AG20443 (cell line): ENCODE measurements around the gene CCR9.

ENCODE experiments used
- DNase-seq: peaks from one replicate; pipeline ENCODE4 v3.0.0; 2012; ENCODE audit warnings: low spot score, mixed read lengths

CCR9 gene

GRCh38 chr3:45873036-45873435, 13.3 kb upstream of the CCR9 start:
- DNase-seq = no peak

GRCh38 chr3:45873638-45874037, 12.7 kb upstream of the CCR9 start:
- DNase-seq = no peak

DNA sequence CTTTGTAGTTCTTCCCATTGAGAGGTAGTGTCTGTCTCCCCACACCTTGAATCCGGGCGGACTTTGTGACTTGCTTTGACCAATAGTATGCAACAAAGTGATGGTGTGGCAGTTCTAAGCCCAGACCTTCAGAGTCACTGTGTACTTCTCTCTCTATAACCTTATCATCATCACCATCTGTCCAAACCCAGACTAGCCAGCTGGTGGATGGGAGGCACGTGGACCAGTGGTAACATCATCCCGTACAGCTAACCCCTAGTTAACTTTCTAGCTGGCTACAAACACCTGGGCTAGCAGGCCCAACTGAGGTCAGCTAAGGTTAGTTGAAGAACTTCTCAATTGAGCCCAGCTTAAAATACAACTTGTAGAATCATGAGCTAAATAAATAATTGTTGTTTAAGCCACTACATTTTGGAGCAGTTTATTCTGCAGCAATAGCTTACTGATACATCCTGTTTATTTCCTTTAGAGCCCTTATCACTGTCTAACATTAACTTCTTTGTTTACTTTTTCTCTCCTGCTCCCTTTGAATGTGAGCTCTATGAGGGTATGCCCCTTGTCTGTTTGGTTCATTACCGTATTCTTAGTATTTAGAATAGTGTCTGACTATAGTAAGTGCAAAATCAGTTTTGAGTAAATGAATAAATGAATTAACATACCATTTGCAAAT, 11.5 kb upstream of the CCR9 start:
- DNase-seq = no peak

DNA sequence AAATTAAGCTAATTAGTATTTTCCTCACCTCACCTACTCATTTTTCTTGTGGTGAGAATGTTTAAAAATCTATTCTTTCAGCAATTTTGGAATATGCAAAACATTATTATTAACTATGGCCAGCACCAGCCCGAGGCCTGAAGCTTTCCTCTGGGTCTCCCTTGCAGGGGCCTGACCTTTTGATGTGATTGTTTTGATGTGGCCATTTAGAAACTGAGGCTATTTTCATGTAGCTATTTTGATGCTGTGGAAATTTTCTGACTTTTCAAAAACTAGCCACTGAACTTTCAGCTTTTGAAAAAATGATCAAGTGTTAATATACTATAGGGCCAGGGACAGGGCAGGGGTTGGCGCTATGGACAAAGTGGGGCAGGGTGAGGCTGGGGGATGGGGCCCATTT, 8.2 kb upstream of the CCR9 start:
- no peak for DNase-seq

- no peak for DNase-seq
Measured at GRCh38 chr3:45880725-45881077, 5.6 kb upstream of the CCR9 start.

DNA sequence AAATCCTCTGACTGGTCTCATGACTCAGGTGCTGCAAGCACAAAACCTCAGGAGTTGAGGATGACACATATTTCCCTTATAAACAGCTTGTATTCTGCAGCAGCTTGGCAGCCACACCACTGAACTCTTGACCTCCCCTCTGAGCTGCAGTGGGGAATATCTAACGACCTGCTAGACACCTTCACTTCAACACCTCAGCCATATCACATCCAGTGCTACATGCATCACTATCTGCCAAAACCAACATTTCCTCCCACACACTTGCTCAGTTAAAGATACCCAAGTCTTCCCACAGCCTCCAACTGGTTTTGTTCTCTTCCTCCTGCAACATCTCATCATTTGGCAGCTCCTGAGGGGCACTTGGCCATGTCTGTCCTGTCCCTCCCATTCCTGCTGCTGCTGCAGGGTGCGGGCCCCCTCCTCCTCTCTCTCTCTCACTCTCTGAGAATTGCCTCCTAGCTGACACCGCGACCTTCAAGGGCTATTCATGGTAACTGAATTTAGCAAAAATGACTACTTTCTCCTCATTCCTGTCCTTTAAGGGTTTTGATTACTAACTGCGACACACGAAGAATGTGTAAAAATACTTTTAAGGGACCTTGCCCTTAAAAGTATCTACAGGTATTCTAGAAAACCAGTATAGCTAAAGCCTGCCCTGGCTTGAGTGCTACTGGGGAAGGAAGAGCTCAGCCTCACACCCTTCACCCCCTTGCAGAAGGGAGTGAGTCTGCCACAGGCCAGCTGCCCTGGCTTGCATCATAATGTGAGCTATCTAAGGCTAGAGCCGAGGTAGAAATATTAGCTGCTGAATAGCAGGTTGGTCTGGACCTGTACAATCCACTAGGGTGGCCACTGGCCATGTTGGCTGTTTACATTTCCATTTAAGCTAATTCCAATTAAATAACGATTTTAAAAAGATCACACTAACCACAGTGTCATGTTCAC, 5.0 kb upstream of the CCR9 start:
- DNase-seq = no peak

DNA sequence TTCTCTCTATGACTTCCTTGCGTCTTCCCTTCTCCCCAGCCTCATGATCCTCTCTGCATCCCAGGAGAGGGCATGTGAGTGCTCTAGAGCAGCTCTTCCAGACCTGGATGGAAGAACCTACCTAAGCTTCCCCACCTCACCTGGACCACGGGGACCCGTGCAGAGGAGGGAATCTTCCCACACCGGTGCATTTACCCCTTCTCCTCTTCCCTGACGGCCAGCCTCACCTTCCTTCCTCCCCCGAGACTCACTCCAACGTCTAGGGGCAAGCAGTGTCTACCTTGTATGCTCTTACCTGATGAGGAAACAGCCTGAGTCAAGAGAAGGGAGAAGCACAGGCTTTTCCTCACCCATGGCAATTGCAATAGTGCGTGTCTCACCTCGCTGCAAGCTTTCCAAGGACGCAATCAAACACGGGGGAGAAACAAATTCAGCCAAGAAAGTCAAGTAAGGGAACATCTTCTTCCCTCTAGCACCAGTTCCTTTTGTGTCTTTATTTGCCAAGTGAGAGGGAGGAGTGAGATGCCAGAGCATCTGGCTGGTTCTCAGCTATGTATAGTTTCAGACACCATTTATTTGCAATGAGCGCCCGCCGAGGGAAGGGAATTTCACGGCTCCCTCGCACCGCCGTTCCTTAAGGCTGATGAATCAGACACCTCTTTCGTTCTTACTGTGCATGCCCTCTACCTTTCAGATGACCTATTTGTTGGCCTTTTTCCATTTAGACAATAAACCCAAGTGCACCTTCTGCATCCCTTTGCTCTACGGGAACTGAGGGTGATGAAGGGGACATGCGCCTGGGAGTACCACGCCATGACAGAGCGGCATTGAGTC, 1.8 kb upstream of the CCR9 start:
- DNase-seq = no peak

DNA sequence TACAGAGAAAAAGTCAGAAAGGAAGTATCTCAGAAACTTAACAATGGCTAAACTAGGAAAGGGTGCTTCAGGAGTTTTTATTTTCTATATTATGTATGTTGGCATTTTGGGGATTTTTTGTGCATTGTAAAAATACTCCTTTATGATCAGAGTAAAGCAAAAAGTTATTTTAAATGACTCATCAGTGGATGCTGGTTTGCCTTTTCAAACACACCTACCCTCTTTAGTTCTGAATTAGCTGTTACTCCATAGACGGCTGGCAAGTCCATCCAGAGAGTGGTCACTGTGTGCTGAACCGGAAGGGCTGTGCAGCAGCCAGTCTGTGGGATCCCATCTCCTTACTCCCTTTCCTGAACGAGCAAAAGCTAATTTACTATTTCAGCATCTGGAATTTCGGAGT, 942 bp downstream of the CCR9 start:
- no peak for DNase-seq

DNA sequence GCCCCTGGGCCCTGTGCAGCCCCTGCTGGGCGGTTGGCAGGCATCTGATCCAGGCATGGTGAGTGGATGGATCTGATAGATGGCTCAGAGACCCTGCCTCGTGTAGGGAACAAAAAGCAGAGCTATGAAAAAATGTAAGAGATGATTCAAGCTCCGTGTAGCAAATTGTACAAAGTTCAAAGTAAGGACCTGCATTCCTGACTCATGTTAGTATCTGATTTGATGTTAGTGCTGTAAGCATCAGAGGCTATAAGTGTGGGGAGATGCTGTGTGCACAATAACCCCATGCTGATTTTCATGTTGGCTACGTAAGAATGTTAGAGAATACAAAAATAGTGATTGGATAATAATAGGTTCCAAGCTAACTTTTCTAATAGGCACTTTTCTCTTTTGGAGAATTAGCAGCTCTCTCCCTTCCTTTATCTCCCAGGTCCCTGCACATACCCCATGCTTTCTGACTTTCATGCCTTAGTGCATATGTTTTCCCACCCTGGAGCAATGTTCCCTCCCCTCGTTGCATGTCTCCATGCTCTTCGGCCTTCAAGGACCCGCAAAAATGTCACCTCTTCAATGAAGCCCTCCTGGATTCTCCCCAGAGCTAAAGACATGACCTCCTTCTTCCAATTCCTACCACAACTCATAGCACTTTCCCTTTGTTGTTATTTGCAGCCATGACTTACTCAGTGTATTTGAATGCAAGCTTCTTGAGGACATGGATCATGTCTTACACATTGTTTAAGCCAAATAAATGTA, 1.6 kb downstream of the CCR9 start:
- DNase-seq = no peak

- DNase-seq = no peak
Measured at GRCh38 chr3:45889337-45889736, 3.0 kb downstream of the CCR9 start.

DNA sequence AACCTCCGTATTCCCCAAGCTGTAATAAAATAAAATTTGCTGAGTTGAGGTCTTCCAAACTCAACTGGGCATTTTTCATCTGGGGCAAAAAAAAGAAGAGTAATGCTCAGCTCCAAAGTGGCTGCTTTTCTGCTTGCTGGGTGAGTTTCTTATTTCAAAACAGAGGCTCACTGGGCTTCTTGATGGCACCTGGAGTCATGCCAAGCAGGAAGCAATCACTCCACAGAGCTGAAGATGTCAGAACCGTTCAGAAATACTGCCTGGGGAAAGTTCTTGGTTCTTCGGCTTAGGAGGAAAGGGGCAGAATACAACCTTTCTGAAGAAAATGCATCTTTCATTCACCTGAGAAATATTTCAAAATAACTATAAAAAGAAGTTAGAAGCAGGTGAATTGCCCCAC, 4.1 kb downstream of the CCR9 start:
- DNase-seq = no peak

DNA sequence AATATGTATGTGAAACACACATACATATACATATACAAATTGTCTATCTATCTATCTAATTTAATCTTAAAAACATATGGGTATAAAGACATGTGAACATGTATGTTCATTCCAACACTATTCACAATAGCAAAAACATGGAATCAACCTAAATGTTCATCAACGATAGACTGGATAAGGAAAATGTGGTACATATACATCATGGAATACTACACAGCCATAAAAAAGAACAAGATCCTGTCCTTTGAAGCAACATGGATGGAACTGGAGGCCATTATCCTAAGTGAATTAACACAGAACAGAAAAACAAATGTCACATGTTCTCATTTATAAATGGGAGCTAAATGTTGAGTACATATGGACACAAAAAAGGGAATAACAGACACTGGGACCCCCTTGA, 5.8 kb downstream of the CCR9 start:
- DNase-seq = no peak

DNA sequence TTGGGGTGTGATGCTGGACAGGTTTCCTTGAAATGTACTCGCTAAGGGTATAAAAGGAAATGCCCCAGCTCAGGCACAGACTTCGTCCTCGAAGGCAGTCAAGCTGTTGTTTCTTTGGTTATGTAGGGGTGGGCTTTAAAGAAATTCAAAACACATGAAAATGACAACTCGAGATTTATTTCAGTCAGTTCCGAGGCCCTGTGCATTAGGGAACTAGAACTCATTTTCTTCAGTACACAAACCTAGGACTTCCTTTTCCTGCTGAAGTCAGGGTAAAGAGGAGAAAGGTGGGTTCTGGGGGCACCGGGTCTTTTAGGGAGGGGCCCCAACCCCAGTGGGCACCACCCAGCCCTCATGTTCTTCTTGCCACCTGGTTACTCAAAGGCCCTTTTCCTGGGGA, 7.7 kb downstream of the CCR9 start:
- no peak for DNase-seq

DNA sequence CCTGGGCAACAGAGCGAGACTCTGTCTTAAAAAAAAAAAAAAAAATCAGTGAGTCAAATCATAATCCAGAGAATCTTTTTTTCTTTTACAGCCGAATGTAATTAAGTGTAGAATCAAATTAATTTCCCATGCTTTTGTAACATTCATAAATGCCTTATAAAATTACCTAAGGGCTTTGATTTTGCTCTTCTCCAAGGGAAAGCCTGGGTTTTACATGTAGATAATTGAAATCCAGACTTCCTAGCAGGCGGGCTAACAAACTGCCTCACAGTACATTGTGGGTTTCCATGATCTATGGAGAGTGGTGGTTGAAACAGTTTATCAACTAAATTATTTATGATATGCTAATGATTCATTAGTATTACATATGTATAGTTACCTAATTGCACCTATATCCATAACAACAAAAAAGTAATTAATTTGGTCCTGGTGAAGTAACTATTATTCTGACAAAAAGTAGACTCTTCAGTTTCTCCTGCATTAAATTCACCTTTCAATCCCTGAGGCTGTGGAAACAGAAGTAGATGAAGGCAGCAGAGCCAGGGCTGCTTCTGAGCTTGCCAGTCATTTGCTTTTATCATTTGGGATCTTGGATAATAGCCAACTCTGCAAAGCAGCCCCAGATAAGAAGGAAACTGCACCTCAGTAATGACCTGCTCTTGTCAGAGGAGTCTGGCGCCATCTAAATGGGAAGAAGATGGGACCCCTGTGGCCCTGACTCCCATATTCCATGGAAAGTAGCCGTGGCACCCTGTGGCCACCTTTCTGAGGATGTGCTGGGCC, 9.5 kb downstream of the CCR9 start:
- DNase-seq = no peak

DNA sequence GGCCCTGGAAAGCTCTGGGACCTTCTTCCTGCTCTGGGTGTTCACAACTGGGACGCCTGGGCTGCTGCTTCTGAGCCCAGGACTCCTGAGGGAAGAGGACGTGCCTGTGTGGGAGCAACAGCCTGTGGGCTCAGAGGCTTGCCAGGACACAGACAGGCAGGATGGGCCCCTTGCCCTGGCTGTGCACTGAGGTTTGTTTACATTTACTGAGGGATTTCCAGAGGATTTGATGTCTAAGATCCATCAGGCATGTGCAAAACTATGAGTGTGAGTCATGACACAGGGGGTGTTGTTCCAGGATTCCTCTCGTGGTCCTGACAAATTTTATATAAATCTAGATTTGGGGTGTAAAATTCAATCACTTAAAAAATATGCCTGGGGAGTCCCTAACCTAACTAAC, 10.6 kb downstream of the CCR9 start:
- no peak for DNase-seq

DNA sequence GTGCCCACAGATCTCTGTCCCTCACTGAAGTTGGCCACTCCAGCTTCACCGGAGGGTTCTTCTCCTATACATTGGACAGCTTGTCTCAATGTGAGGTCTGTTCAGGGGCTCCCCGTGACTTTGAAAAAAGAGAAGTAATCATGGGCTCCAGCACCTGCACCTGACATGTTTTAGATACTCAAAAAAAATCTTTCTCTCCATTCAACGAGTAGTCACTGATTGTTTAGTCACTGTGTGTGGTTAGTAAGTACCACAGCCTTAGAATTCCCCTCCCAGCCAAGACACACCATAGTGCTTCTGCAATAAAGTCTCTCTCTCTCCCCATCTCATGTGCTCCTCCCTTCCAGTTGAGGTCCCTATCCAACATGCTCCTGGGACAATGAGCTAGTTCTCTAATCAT, 18.6 kb downstream of the CCR9 start:
- no peak for DNase-seq

DNA sequence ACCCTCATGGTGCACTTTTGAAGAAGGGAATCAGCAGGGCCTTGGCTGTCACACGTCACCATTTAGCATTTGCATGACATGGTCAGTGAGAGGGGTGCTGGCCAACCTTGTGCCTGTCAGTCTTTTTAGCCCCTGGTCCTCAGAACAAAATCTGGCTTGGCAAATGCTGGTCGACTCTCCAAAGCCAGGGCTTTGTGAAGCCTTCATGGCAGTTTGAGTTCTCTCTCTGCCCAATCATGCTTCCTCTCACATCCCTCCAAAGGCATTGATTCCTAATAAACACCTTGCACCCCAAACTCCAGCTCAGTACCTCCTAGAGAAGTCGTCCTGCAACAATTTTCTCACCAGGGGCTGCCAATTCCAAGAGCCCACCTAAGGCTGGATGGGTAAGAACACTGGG, 19.4 kb downstream of the CCR9 start:
- no peak for DNase-seq

GRCh38 chr3:45906681-45907407, 20.5 kb downstream of the CCR9 start:
- DNase-seq = peak; percentile 86

GRCh38 chr3:45907769-45908705, 21.7 kb downstream of the CCR9 start:
- DNase-seq = peak; percentile 78
